ENCODE results near the gene RNU1-4. TPM values are rescaled to one million over a fixed set of nuclear protein-coding genes. Genes with fewer than 3 reads are reported as not detected.
"Not testable (repeated sequence)": the region's sequence is repeated elsewhere in the genome, so short reads cannot be mapped to it uniquely, and the experiment has no call there.

The RNU1-4 gene
- total RNA-seq, 1 donor from 2014 or later = 6,803 TPM

DNA sequence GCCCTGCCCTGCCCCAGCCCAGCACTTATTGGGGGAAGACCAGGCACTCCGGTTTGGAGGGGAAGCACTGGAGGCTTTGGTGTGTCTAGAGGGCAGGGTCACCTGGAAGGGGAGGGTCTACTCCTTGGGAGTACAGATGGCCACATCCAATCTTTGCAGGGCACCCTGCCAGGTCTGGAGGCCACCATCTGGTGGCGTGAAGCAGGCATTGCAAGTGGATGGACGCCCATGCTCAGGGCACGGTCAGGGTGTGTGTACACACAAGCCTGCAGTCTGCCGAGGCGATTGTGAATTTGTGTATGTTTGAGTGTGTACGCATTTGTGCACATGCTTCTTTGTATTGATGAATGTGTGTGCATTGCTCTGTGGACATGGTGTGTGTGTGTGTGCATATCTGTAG, 37.2 kb upstream of the RNU1-4 start:
- TF ChIP-seq, protein P1, sequence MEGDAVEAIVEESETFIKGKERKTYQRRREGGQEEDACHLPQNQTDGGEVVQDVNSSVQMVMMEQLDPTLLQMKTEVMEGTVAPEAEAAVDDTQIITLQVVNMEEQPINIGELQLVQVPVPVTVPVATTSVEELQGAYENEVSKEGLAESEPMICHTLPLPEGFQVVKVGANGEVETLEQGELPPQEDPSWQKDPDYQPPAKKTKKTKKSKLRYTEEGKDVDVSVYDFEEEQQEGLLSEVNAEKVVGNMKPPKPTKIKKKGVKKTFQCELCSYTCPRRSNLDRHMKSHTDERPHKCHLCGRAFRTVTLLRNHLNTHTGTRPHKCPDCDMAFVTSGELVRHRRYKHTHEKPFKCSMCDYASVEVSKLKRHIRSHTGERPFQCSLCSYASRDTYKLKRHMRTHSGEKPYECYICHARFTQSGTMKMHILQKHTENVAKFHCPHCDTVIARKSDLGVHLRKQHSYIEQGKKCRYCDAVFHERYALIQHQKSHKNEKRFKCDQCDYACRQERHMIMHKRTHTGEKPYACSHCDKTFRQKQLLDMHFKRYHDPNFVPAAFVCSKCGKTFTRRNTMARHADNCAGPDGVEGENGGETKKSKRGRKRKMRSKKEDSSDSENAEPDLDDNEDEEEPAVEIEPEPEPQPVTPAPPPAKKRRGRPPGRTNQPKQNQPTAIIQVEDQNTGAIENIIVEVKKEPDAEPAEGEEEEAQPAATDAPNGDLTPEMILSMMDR (IDR thresholded peaks at IDR 0.05) = peak; percentile 14
- H3K4me1 ChIP-seq; H3K27ac ChIP-seq; H3K36me3 ChIP-seq; DNase-seq; H3K9me3 ChIP-seq; intact Hi-C loops (cut with DNase I); H3K4me3 ChIP-seq; H3K27me3 ChIP-seq (ENCODE audit: low read depth): not testable (repeated sequence)
- ATAC-seq = peak; percentile 49 to 57

DNA sequence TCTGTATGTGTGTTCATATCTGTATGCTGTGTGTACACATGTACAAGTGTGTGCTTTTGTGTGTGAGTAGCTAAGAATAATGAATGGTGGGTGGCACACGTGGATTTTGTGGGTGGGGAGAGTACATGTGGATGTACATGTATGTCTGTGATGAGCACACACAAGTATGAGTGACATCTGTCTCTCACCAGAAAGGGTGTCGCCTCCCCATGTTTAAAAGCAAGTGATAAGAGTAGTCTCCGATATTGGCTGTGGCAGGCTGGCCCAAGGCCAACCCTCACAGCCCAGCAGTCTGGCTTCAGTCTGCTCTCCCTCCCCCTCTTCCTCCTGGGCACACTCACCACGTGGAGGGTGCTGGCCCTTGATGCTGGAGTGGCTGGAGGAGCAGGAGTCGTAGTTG, 36.7 kb upstream of the RNU1-4 start:
- DNase-seq; intact Hi-C loops (cut with DNase I); H3K4me3 ChIP-seq; H3K36me3 ChIP-seq; H3K9me3 ChIP-seq; H3K27ac ChIP-seq; ATAC-seq; H3K4me1 ChIP-seq; H3K27me3 ChIP-seq (ENCODE audit: low read depth): not testable (repeated sequence)

DNA sequence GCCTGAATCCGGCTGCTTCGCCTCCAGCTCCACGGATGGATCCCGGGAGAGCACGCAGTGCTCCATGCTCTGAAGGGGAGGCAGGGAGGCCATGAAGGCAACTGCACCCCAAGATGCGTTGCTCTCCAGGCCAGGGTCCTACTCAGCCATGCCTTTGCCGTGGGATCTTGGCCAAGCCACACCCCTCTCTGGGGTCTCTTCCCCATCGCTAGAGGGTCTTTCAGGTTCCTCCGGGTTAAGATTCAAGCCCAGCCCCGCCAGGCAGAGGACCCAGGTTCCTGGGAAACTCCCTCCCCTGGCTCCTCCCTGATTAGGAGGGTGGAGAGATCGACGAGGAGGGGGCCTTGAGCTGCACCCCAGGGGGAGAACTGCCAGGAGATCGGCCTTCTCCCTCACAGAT, 36.2 kb upstream of the RNU1-4 start:
- H3K4me1 ChIP-seq; H3K27ac ChIP-seq; H3K27me3 ChIP-seq (ENCODE audit: low read depth); DNase-seq; H3K9me3 ChIP-seq; intact Hi-C loops (cut with DNase I); H3K36me3 ChIP-seq; ATAC-seq; H3K4me3 ChIP-seq: not testable (repeated sequence)

DNA sequence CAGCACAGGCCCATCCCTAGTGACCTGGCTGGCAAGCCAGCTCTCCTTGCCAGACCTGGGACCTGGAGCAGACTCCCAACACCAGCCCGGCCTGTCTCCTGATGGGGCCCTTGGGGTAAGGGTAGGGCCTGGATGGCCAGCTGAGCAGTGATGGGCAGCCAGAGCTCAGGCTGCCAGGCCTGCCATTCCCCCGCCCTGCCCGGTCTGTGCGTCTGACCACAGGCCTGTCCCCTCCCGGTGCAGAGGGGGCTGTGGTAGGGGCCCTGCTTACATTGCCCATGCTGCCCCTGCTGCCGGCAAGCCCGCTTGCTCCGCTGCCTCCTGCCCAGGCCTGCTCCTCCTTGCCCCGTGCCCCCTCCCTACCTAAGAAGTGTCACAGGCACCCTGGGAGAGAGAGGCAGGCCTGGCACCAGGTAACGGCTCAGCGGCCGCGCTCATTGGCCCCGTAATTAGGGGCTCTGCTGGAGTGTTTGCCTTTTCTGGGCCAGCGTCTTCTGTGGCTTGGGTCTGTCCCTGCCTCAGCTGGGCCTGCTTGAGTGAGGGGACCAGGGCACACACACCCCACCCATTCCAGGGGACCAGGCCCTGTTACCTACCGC, 35.7 kb upstream of the RNU1-4 start:
- H3K27me3 ChIP-seq (ENCODE audit: low read depth); H3K27ac ChIP-seq; H3K9me3 ChIP-seq; H3K4me1 ChIP-seq; intact Hi-C loops (cut with DNase I); H3K36me3 ChIP-seq; ATAC-seq; H3K4me3 ChIP-seq; DNase-seq: not testable (repeated sequence)

DNA sequence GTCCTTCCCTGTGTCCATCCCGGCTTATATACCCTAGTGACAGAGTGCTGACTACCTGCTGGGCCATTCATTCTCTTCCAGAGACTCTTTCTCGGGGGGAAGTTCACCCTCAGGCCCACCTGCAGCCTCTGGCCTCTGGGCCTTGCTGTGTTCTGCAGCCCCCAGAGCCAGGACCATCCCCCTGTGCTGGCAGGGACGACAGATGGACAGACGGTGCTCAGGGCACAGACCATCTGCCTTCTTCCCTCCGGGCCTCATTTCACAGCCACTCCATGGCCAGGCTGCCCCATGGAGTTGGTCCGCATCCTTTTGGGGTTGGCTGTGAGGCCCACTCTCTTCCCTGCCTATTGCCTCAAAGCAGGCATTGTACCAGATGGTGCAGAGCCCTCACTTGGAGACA, 34.0 kb upstream of the RNU1-4 start:
- H3K4me1 ChIP-seq; ATAC-seq; DNase-seq; intact Hi-C loops (cut with DNase I); H3K4me3 ChIP-seq; H3K9me3 ChIP-seq; H3K27me3 ChIP-seq (ENCODE audit: low read depth); H3K36me3 ChIP-seq; H3K27ac ChIP-seq: not testable (repeated sequence)

DNA sequence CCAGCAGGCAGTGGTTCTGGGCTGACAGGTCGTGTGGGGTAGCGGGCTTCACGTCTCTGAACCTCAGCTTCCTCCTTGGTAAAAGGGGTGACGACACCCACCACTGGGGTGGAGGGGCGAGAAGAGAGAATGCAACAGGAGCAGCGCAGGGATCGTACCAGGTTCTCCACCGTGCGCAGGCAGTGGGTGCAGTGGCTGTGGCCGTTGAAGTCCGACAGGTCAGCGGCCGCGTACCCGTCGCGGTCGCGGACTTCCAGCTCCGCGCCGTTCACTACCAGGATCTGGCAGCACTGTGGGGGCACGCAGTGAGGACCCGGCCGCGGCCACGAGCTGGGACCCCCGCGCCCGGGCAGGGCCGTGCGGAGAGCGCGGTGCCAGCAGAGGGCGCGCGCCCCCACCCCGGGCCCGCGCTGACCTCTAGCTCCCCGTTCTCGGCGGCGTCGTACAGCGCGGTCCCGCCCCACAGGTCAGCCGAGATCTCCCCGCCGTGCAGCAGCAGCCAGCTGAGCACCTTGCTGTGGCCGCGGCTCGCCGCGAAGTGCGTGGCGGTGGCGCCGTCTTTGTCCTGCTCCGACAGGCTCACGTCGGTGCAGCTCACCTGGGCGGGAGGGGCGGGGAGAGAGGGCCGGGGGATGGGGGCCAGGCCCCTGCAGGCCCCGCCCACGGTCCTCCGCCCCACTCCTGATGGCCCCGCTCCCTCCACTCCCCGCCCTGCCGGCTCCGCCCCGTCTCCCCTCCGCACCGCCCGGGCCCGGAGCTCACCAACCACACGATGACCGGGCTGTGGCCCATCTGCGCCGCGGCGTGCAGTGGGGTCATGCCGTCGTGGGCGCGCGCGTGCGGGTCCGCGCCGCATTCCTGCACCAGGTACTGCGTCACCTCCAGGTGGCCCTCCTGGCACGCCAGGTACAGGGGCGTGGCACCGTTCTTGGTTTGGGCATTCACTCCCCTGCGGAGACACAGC, 32.9 kb upstream of the RNU1-4 start:
- intact Hi-C loops (cut with DNase I); H3K27me3 ChIP-seq (ENCODE audit: low read depth); H3K27ac ChIP-seq; H3K4me3 ChIP-seq; H3K36me3 ChIP-seq; H3K9me3 ChIP-seq; H3K4me1 ChIP-seq; DNase-seq: not testable (repeated sequence)
- ATAC-seq = peak; percentile 74 to 86

DNA sequence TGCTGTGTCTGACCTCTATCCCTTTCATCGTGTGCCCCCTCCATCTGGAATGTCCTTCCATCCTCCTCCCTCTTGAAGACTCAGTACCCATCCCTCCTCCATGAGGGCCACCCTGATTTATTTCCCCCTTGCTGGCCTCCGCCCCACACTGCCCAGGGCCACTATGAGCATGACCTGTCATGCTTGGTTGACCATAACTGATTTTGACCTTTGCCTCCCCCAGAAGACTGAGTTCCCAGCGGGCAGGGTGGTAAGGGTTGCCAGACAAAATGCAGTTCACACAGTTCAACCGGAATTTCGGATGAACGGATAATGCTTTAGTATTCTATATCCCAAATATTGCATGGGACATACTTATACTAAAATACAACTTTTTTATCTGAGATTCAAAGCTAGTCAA, 31.6 kb upstream of the RNU1-4 start:
- H3K27me3 ChIP-seq (ENCODE audit: low read depth); intact Hi-C loops (cut with DNase I); H3K4me1 ChIP-seq; H3K36me3 ChIP-seq; H3K27ac ChIP-seq; H3K9me3 ChIP-seq; H3K4me3 ChIP-seq; DNase-seq; ATAC-seq: not testable (repeated sequence)

DNA sequence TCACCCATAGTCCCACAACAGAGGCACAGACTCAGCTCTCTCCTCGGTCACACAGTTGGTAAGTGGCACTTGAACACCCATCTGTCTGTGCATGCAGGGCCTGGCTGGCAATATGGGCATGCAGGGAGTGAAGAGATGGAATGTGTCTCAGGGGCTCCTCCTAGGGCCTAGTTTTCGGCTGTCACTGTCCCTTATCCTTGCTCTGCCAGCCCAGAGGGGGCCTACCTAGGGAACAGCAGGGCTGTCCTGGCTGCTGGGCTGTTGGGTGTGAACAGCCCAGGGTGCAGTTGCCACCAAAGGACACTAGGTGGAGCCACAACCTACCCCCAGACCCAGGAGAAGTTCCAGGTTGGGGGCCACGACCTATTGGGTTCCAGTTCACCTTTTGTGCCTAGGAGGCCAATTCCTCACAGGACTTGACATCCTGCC, 30.6 kb upstream of the RNU1-4 start:
- H3K36me3 ChIP-seq; H3K27me3 ChIP-seq (ENCODE audit: low read depth); H3K27ac ChIP-seq; H3K9me3 ChIP-seq; H3K4me1 ChIP-seq; DNase-seq; H3K4me3 ChIP-seq; intact Hi-C loops (cut with DNase I): not testable (repeated sequence)
- ATAC-seq = peak; percentile 73 to 79
- TF ChIP-seq, protein P1 (IDR thresholded peaks at IDR 0.05) = peak; percentile 25

DNA sequence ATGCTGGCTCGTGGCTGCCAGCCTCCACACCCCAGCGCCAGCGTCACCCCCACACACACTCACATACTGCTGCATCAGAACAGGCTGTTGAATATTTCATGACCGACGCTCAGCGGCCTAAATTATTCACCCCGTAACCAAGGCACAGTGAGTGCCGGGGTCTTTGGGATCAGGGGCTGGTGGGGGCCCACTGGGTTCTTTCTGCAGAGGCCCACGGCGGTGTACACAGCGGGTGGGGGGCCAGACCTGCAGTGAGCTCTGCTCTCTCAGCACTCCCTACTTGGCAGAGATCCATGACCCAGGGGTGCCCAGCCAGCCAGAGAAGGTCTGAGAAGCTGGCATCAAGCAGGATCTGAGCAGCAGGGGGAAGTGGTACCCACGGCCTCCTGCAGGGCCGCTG, 29.7 kb upstream of the RNU1-4 start:
- DNase-seq; intact Hi-C loops (cut with DNase I): not testable (repeated sequence)

DNA sequence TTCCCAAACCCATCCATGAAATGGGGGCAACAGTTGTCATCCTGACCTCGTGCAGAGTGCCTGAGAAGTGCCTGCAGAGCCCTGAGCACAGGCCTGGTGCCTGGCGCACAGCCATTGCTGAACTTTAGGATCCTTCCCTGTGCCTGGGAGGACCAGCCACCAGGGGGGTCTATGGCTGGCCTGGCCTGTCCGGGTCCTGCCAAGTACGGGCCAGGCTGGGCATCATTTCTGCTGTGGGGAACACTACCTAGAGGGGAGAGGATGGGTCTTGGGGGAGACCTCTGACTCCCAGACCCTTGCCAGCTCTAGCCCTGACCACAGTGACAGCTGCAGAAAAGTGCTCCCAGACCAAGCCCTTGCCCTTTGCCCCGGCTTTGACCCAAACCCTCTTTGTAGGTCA, 28.2 kb upstream of the RNU1-4 start:
- not testable (repeated sequence) for DNase-seq

More for the DNA sequence above, 29.7 kb upstream of the RNU1-4 start:
- H3K36me3 ChIP-seq; ATAC-seq; H3K27me3 ChIP-seq (ENCODE audit: low read depth); H3K4me3 ChIP-seq; H3K9me3 ChIP-seq; H3K27ac ChIP-seq; H3K4me1 ChIP-seq: not testable (repeated sequence)

DNA sequence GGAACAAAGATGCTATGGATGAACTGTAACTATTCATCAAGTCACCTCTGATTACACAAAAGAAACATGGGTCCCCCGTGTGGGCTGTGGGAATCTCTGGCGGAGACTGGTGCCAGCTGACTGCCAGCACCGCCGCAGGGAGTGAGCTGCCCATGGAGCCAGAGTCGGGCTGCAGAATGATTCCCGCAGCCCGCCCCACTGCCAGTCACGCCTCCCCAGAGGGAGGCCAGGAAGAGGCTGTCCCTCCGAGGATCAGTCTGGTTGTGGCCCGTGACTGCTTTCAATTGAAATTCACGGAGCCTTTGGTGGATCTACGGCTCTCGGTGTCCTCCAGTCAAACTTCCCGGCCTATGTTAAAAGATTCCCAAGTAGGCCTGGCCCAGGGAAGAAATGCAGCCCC, 27.7 kb upstream of the RNU1-4 start:
- H3K36me3 ChIP-seq; H3K4me3 ChIP-seq; intact Hi-C loops (cut with DNase I); DNase-seq; H3K9me3 ChIP-seq; H3K27ac ChIP-seq; ATAC-seq; H3K4me1 ChIP-seq: not testable (repeated sequence)
- peaks cover 10% of the 10 kb centered on the region for H3K27me3 ChIP-seq (ENCODE audit: low read depth)

More for the DNA sequence above, 28.2 kb upstream of the RNU1-4 start:
- H3K27ac ChIP-seq; H3K4me1 ChIP-seq; H3K27me3 ChIP-seq (ENCODE audit: low read depth); H3K4me3 ChIP-seq; intact Hi-C loops (cut with DNase I); ATAC-seq; H3K36me3 ChIP-seq; H3K9me3 ChIP-seq: not testable (repeated sequence)

DNA sequence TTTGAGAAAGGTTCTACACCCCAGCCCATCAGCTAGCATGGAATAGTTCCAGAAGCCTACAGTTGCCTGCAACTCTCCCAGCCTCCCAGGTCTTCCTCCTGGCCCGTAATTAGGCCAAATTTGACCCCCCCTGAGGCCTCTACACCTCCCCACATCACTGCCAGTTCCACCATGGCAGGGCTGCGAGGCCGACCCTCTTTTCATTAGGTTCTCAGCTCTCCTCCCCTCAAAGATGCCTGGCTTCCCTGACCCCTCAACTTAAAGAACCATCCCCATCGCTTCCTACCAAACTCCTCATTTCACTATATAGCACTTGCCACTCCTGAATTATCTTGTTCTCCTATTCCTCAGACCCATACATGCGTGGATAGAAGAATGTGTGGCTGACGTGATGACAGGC, 27.3 kb upstream of the RNU1-4 start:
- DNase-seq, H3K36me3 ChIP-seq: not testable (repeated sequence)

More for the DNA sequence above, 27.3 kb upstream of the RNU1-4 start:
- ATAC-seq; H3K4me3 ChIP-seq; H3K27ac ChIP-seq; H3K4me1 ChIP-seq; H3K9me3 ChIP-seq; intact Hi-C loops (cut with DNase I): not testable (repeated sequence)
- H3K27me3 ChIP-seq (ENCODE audit: low read depth) = peaks cover 14% of the 10 kb centered on the region

Measured in lower lobe of right lung (tissue), 2 donors.